Measurements from ENCODE around the gene TMED1.
A peak's percentile ranks its signal among the peaks of the same experiment; 100 is the strongest.
"Not testable (repeated sequence)": the region's sequence is repeated elsewhere in the genome, so short reads cannot be mapped to it uniquely, and the experiment has no call there.

The TMED1 gene

DNA sequence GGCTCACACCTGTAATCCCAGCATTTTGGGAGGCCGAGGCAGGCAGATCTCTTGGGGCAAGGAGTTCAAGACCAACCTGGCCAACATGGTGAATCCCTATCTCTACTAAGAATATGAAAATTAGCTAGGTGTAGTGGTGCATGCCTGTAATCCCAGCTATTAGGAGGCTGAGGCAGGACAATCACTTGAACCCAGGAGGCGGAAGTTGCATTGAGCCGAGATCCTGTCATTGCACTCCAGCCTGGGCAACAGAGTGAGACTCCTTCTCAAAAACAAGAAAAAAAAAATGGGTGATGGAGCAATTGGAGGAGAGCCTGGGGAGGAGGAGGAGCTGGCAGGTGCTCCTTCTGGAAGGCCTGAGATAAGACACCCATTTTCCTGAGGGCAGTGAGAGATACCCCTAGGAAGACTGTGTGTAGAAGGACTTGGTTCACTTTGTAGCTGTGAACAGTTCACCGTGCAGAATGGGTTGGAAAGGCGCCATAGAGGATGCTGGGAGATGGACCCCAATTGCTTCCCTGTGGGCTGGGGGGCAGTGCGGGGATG, 26.6 kb upstream of the TMED1 start:
- DNase-seq (ENCODE audit: low read depth in 2 of 2): no peak

DNA sequence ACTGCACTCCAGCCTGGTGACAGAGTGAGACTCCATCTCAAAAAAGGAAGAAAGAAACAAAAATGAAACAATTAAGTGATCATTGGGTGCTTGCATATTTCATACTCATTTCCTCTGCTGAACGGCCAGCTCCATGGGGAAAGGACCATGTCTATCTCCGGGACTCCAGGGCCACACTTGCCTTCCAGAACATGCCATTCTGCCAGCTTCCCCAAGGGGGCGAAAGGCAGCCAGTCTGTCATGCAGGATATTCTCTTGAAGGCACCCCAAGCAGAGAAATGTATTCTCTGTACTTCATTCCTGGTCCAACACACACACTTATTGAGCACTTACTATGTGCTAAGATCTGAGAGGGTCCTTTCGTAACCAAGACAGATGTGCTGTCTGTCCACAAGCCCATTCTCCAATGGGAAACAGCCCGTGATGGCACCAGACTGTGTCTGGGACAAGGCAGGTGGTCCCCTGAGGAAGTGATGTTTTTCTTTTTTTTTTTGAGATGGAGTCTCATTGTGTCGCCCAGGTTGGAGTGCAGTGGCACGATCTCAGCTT, 25.2 kb upstream of the TMED1 start:
- DNase-seq (ENCODE audit: low read depth in 2 of 2): peak in 1 of 2 donors; percentile 16

DNA sequence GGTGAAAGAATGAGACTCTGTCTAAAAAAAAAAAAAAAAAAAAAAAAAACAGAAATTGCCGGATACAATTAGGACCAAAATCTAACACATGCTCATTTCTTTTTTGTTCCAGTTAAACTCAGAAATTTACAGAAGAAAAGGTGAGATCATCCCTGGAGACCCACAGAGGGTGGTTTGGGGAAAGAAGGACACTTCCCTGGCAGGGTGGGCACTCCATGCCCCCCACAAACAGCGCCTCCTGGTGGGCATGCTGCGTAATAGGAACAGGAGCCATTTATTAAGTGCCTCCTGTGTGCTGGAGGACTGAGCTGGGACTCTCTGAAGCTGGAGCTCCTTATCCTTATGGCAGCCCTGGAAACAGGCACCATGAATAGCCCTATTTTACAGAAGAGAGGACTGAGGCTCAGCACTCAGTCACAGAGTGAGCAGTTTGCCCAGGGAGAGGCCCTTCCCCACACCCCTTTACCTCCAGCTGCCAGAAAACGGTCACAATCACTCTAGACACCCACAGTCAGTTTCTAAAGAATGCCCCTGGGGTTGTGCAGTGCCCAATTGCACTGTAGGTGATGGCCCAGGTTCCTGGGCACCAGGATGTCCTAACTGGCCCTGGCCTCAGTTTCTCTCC, 22.3 kb upstream of the TMED1 start:
- peak; percentile 20 to 34 for DNase-seq (ENCODE audit: low read depth in 2 of 2)

DNA sequence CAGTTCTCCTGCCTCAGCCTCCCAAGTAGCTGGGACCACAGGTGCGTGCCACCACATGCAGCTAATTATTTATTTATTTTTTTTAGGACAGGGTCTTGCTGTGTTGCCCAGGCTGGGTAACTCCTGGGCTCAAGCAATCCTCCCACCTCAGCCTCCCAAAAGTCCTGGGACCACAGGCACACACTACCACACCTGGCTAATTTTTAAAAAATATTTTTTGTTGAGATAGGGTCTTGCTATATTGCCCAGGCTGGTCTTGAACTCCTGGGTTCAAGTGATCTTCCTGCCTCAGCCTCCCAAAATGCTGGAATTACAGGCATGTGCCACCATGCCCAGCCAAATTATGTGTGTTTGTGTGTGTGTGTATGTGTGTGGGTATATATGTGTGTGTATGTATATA, 20.9 kb upstream of the TMED1 start:
- DNase-seq (ENCODE audit: low read depth in 2 of 2): not testable (repeated sequence)

DNA sequence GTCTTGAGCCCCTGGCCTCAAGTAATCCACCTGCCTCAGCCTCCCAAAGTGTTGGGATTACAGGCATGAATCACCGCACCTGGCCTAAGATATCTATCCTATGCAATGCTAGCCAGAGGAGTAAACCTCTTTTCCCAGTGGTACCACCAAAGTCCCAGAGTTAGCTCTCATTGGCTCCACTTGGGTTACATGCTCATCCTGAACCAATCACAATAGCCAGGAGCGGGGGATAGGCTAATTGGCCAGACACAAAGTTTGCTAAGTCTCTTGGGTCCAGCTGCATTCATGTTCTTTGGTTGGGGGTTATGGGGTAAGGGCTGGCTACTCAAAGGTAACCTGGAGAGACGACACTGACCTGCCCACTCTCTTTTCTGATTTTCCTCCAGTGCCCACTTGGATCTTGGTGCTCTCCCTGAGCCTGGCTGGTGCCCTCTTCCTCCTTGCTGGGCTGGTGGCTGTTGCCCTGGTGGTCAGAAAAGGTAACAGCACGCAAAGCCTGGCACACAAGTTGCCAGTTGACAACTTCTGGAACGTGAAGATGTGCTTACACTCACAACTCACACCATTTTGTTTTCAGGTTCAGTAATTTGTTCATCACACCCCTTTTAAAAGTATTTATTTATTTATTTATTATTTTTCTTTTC, 20.0 kb upstream of the TMED1 start:
- no peak for DNase-seq (ENCODE audit: low read depth in 2 of 2)

DNA sequence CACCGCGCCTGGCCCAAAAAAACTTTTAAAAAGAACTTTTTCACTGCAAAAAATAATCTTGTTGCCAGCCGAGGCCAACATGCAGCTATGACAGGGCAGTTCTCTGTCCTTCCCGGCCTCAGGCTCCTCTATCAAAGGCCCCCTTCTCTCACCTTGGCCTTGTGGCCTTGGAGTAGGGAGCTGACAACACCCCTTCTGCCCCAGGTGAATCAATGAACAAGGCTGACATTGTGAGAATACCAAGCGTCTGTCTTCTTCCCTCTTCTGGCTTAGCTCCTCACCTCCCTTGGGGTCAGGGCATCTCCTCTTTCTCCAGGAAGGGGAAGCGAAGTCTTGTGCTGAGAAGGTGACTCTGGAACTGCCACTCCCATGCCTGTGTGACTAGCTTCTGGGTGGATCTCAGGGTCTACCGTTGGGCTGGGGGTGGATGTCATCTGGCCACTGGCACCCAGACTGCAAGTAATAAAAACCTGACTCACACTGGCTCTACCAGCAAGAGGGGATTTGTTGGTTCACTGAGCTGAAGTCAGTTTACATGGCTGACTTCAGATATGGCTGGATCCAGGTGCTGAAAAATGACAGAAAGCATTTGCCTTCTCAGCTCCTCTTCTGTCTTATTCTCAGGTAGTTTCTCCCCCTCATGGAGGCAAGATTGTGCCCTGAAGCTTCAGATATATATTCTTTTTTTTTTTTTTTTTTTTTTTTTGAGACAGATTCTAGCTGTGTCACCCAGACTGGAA, 18.5 kb upstream of the TMED1 start:
- no peak for DNase-seq (ENCODE audit: low read depth in 2 of 2)

DNA sequence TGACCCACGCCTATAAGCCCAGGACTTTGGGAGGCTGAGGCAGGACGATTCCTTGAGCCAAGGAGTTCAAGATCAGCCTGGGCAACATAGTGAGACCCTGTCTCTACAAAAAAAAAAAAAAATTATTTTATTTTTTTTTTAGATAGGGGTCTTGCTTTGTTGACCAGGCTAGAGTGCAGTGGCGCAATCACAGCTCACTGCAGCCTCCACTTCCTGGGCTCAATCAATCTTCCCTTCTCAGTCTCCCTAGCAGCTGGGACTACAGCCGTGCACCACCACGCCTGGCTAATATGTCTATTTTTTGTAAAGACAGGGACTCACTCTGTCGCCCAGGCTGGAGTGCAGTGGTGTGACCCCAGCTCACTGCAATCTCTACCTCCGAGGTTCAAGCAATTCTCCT, 16.9 kb upstream of the TMED1 start:
- no peak for DNase-seq (ENCODE audit: low read depth in 2 of 2)

DNA sequence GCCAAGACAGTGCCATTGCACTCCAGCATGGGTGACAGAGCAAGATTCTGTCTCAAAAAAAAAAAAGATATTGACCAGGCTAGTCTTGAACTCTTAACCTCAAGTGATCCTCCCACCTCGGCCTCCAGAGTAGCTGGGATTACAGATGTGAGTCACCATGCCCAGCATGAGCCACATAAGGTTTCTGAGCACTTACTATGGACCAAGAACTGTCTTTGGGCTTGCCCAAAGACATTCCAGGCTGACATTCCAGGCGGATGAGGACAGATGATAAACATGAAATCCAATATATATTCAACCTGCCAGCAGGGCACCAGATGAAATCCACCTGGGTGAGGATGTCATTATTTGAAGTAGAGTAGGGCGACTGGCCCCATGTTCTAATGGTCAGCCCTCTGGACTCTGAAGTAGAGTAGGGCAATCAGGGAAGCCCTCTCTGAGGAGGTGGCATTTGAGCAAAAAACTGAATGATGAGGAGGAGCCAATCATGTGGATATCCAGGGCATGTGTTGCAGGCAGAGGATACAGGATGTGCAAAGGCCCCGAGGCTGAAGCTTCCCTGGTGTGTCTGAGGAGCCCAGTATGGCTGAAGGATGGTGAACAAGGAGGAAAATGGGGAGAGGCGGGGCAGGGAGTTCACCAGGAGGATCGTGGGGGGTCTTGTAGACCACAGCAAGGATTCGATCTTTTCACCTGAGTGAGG, 16.2 kb upstream of the TMED1 start:
- no peak for DNase-seq (ENCODE audit: low read depth in 2 of 2)

DNA sequence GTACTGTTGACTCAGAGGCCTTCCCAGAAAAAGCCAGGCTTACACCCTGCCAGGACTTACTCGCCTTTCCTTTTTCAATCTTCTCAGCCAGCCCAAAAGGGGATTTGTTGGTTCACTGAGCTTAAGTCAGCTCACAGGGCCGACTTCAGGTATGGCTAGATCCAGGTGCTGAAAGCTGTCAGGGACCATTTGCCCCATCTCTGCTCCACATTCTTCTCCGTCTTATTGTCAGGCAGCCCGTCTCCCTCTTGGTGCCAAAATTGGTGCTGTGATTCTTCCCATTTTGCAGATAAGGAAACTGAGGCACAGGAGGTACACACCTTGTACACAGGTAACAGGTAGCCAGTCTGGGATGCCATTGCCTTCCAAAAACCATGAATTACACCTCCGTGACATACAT, 14.6 kb upstream of the TMED1 start:
- DNase-seq (ENCODE audit: low read depth in 2 of 2): no peak

DNA sequence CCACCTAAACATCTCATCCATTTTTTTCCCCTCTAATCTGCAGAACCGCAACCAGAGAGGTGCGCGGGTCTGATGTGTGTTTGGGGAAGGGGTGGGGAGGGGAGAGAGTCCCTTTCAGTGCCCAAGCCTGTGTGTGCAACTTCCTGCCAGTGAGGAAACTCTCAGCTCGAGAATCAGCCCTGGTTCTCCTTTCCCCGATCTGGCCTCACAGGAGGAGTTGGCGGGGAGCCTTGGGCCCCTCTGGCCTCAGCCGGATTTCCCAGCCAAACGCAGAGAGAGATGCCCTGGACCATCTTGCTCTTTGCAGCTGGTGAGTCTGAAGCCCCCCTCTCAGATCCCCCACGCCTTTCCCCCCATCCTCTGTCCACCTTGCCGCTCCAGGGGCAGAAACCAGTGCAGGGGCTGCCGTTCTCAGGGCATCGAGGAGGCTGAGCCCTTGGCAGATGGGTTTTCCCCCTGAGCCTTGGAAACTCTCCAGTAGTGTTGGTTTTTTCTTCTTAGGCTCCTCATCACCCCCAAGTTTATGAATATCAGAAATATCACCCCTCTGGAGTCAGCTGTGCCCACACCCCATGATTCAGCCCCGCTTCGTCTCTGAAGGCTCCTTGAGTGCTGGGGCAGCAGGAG, 12.3 kb upstream of the TMED1 start, which contains the start of gene C19orf38:
TSS of gene C19orf38 (plus strand) at position 186 of the 627 bp plus-strand sequence. CDS start at position 280, 94 bp downstream.
- no peak for DNase-seq (ENCODE audit: low read depth in 2 of 2)

DNA sequence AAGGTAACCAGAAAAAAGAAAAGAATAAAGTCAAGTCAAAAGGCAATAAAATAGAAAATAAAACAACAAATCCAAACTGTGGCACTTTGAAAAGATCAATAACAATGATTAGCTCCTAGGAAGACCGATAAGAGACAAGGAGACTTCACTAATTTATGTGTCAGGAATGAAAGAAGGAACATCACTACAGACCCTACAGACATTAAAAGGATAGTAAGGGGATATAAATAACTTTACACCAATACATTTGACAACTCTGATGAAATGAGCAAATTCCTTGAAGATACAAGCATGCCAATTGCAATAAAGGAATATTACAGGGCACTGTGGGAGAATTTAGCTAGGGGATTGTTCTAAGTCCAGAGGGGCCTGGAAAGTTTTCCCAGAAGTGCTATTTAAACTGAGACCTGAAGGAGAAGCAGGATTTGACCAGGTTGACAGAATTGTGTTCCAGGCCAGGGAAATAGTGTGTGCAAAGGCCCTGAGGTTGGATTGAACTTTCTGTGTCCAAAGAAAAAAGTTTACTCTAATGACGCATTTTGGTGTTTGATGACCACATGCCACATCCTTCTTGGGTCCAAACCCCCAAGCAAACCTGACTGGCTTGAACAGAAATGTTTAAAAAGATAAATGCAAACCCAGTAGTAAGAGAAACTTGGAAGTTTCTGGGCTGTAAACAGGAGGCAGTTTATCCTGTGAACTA, 10.6 kb upstream of the TMED1 start:
- DNase-seq (ENCODE audit: low read depth in 2 of 2): no peak

DNA sequence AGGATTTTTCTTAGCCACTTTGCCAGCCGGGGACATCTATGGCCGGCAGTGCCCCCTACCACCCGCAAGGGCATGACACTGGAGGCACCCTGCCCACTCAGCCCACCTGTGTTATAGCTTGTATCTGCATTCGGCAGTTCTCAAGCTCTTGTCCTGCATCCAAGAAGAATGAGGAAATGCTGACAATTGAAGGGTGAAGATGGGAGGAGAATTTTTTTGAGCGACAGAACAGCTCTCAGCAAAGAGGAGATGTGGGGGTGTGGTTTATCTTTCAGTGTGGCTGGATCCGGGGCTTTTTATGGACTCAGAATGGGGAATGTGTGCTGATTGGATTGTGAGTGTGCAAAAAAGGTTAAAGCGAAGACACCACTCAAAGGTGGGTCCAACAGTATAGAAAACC, 6.8 kb upstream of the TMED1 start:
- no peak for DNase-seq (ENCODE audit: low read depth in 2 of 2)

DNA sequence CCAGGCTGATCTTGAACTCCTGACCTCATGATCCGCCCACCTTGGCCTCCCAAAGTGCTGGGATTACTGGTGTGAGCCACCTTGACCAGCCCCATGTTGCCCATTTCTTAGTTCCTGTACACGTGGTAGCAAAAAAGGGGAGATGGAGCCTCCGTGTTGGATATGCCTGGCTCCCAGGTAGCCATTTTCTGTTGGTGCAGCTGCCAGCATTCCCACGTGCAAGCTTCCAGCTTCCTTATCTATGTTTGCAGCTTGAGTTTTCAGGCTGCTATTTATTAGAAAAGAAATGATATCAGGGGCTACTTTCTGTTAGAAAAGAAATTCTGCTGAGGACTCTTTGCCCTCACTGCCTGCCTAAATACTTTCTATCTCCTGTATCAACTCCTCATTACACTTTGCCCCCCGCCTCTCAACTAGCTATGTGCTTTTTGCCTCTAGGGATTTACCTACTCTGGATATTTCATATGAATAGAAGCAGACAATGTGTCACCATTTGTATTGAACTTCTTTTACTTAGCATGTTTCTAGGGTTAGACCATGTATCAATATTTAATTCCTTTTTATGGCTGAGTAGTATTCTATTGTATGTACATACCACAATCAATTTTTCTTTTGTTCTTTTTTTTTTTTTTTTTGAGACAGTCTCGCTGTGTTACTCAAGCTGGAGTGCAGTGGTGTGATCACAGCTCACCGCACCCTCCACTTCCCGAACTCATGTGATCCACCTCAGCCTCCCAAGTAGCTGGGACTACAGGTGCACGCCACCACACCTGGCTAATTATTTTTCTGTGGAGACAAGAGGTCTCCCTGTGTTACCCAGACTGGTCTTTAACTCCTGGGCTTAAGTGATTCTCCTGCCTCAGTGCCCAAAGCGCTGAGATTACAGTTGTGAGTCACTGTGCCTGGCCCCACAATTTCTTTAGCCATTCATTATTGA, 3.4 kb upstream of the TMED1 start:
- no peak for DNase-seq (ENCODE audit: low read depth in 2 of 2)

DNA sequence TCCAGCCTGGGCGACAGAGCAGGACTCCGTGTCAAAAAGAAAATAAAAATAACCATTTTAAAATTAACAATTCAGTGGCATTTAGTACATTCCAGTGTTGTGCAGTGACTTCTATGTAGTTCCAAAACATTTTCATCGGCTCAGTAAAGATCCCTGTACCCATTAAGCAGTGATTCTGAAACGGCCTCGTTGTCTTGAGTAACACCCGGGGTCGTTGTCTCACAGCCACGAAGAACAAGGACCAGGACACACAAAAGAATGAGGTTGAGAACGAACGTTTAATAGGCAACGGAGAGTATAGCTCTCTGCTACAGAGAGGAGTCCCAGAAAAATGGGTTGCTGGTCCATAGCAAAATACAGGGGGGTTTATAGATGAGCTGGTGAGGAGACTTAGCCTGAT, 2.4 kb upstream of the TMED1 start:
- DNase-seq (ENCODE audit: low read depth in 2 of 2): no peak

DNA sequence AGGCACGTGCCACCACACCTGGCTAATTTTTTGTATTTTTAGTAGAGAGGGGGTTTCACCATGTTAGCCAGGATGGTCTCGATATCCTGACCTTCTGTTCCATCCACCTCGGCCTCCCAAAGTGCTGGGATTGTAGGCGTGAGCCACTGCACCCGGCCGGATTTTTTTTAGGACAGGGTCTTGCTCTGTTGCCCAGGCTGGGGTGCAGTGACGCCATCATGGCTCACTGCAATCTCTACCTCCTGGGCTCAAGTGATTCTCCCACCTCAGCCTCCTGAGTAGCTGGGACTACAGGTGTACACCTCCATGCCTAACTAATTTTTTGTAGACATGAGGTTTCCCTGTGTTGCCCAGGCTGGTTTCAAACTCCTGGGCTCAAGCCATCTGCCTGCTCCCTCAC, 1.6 kb upstream of the TMED1 start:
- DNase-seq (ENCODE audit: low read depth in 2 of 2): not testable (repeated sequence)

DNA sequence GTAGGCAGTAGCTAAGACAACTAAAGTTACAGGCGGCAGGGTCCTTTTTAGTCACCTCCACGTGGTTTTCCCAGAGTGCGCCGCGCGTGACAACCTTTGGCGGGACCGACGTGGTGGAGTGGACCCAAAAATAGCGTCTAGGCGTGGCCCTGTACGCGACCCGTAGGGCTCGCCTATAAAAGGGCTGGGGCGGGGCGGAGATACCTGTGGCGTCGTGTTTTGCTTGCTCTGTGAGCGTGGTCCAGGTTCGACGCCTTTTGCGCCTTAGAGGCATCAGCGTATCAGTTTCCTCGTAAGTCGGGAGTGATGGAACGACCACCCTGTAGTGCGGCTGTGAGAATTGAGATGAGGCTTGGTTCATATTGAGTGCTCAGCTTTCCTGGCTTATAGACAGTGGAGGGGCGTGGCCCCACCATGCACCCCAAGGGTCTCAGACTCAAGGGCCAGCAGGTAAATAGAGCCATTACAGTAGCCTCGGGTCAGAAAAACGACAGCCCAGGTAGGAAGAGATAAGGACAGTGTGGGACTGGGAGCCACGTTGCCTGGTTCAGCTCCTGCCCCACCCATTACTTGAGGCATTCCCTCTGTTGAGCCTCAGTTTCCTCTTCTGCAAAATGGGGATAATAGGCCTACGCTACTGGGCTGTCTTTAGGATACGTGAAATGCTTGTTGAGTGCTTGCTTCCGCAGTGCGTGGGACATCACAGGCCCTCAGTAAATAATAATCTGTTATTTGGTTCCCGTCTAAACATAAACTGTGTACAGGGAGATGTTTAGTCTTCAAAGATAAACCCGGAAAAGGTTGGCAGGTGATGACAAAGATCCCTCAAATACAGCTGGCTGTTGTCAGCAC, 693 bp upstream of the TMED1 start:
- DNase-seq (ENCODE audit: low read depth in 2 of 2): peak; percentile 65 to 84

DNA sequence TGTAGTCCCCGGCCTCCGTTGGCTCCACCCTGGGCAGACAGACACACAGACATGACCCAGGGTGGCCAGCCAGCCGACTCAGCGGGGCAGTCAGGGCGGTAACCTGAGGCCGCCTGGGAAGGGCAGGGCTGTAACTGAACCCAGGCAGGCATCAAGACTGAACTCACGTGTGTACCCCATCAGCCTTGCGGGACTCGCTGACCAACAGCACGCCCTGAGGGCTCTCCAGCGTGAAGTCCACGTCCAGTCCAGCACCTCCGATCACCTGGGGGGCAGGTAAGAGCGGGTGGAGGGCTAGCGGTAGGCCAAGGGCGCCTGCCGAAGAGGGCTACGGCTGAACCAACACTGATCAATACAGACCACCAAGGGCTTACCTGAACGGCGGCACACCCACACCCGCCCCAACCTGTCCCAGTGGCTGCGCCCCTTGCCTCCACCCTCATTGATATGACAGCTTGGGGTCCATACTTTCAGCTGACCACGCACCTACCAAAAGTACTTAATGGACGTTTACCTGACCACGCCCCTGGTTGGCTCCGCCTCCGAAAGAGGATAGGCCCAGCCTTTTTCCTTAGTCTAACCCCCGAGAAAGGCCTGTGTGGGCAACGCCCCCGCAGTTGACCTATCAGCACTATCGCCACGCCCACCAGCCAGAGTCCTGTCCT, 791 bp downstream of the TMED1 start:
- DNase-seq (ENCODE audit: low read depth in 2 of 2): no peak

DNA sequence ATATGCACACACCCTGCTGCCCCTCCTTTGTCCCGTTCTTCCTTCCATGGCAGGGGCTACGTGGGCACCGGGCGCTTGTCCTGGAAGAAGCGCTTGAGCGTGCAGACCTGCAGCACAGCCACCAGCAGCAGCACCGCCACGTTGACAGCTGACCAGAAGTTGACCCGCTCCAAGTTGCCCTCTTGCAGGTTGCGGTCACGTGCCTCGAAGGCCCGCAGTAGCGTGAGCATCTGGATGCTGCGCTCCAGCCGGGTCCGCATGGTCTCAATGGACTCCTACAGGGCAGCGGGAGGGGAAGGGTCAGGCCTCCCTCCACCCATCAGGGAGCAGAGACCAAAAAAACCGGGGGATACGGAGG, 3.1 kb downstream of the TMED1 start:
- DNase-seq (ENCODE audit: low read depth in 2 of 2): no peak

Data from stimulated activated CD8-positive, alpha-beta memory T cell treated with anti-CD3 and anti-CD28 coated beads, Interleukin-2, amount 100 ng/mL, for 48 hours (primary cell).